NCI-H2227 treated with DMSO at 0.1 percent for 48 hours (cell line): ENCODE data around the gene ITPKB.
"Not testable (repeated sequence)": the region's sequence is repeated elsewhere in the genome, so short reads cannot be mapped to it uniquely, and the experiment has no call there.

Source experiments
- DNase-seq: peaks from one replicate; lab custom pipeline; 2025; lab: John Stamatoyannopoulos, UW

ITPKB gene

DNA sequence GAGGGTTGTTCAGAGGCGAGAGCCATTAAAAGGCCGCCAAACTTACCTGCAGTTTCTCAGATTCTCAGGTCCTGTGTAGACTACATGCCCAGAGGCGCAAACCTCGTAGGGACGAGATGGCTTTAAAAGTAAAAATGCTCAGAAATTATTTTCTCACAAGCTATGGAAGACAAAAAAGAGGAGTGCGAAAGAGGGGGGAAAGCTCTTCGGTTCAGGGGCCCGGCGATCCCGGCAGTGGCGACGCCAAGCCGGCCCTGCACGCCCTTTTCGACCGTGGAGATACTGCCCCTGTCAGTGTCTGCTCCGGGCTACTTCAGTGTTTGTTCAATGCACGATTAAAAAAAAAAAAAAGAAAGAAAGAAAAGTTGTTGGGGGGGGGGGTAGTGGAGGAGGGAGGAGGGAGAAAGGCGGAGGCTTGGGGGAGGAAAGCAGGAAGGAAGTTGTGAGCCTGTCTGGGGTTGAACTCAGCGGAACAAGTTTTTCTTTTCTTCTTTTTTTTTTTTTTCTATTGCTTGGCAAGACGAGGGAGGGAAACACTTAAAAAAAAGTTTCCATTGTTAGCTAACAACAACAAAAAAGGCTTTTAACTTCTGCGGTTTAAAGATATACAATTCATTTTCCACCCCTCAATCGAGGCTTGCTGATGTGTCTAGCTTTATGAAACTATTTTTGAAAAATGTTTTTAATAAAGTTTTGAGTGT is at the start of gene ITPKB:
Gene ITPKB, minus strand, starts transcription at position 288 of the 701 bp plus-strand sequence. CDS start 1,824 bp downstream, outside the sequence.
- DNase-seq: no peak

DNA sequence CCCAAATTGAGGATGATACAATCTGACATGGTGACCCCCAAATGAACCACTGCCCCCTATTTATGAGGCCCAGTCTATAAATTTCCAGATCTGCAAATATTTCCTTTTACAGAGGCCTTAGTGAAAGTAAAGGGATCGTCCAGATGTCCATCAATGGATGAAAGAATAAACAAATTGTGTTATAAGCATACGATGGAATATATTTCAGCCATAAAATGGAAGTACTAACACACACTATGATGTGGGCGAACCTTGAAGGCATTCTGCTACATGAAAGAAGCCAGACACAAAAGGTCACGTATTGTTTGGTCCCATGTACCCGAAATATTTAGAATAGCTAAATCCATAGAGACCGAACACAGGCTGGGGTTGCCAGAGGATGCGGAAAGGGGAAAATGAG is 48.6 kb upstream of the ITPKB start:
- no peak for DNase-seq

DNA sequence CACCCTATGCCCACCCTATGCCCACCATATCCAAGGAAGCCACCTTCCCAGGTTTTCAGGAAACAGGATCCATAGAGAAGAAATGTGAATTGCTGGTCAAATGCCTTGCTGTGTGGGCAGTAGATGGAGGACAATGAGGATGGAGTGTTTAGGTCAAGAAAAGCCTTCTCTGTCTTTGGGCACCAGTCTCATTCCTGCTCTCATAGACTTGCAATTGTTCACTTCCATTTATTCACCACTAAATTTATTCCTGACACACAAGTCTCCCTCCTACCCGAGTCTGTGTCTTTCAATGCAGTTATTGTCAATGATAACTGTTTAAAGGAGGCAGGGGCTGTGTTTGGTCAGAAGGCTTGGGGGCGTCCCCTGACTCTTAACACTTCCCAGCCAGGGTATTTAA is 48.0 kb upstream of the ITPKB start:
- no peak for DNase-seq

DNA sequence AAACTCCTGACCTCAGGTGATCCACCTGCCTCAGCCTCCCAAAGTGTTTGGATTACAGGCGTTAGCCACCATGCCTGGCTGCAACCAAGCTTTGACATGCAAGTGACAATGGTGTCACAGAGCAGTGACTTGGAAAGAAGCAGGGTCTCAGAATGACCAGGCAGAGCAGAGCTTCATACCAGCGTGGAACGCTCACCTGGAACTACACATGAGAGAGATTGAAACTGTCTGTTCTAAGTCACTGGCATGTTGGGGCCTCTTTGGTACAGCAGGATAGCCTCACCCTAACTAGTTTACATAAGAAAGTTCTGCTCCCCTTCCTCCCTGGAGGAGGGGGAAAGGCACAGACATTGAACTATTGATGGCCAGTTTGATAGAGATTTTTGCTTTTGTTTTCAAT is 47.5 kb upstream of the ITPKB start:
- DNase-seq: no peak

DNA sequence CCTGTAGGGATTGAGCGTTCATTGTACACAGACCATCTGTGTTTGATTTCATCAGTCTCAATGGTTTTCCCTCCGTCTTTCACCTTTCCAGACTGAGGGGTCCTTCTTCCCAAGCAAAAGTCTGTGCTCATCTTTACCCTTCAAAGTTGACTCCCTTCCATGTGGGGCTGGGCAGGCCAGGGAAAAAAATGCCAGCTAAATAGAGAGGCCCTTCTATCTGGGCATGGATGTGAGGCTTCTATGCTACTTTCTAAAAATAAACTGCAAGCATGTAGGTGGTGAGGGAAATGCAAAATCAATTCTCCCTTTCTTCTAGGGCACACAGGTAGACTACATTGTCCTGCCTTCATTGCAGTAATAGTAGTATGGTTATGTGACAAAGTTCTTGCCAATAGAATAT is 46.7 kb upstream of the ITPKB start:
- DNase-seq: no peak

DNA sequence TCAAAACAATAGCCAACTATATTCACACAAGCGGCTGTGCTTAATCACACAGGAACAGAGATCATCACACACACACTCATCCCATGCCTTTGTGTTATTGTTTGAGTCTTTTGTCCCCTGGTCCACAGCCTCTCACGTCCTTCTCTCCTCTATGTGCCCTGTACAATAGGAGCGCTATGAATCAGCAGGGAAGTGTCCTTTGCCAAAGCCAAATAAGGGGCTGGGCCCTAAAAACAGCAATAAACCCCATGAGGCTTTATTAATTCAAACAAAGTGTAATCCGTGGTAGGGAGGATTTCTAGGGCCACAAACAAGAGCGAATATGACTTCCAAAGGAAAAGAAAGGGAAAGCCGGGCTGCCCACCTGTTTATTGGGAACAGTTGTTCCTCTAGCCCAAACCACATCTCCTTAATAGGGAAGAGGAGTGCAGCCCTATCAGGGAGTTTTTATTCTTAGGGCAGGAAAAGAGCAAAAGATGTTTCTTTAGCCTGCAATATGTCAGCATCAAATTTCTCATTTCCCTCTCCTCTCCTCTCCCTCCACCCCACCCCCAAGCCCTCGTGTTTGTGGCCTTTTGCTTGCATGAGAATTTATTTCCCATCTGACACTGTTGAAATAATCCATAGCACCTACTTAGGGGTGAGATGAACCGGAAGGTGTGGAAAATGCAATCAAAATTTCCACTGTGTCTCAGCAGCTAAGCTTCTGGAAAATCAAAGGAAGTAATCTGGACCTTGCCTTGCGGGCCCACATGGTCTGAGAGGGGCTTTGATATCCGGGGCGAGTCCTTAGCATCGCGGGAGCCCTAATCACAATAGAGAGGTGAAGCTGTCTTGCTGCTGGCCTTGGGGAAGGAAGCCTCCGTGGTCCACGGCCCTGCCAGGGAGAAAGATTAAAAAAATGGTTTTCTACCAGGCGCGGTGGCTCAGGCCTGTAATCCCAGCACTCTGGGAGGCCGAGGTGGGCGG is 45.3 kb upstream of the ITPKB start:
- DNase-seq: no peak

DNA sequence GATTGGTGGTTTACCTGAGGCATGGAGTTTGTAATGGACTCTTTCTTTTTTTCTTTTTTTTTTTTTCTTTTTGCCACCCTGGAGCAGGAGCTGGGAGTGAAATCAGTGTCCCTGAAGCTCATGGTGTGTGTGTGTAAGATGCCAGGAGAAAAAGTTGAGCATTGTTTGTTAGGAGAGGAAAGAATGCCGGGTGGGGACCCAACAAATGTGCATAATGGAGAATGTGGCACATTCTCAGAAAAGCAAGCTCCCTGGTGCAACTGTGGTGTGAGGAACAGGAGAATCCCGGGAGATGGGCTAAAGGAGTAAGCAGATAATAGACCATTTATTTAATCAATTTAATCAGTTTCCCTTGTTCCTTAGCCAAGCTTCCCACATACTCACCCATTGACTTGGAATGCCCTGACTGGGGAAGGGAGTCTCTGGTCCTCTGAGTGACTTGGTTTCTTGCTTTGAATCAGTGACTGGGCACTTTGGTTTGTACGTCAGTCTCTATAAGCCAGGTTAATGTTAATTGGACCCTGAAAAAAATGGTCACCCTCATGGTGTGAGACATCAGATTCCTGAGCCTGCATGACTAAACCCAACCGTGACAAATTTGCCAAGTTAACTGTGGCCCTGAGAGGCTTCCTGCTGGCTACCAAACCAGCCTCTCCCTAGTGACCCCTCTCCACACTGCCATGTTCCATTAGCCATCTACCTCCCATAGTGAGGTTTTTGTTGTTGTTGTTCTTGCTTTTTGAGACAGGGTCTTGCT is 43.9 kb upstream of the ITPKB start:
- no peak for DNase-seq

DNA sequence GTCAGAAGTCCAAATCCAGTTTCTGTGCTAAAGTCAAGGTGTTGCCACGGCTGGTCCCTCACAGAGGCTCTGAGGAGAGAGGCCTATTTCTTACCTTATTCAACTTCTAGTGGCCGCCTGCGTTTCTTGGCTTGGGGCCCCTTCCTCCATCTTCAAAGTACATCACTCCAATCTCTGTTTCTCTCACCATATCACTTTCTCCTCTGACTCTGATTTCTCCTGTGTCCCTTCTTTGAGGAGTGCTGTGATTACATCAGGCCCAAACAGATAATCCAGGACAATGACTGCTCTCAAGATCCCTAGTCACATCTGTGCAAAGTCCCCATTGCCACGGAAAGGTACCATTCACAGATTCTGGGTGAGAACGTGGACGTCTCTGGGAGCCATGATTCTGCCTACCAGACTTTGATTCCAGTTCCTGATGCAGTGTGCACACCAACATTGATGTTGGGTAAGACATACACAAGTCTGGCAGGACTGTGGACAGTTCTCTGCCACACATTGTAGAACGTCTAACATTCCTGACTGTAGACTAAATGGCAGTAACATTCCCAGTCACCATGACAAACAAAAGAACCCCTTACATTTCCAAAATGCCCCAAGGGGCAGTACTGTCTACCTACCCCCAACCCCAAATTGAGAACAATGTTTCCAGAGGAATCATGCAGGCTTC is 43.0 kb upstream of the ITPKB start:
- DNase-seq: no peak

DNA sequence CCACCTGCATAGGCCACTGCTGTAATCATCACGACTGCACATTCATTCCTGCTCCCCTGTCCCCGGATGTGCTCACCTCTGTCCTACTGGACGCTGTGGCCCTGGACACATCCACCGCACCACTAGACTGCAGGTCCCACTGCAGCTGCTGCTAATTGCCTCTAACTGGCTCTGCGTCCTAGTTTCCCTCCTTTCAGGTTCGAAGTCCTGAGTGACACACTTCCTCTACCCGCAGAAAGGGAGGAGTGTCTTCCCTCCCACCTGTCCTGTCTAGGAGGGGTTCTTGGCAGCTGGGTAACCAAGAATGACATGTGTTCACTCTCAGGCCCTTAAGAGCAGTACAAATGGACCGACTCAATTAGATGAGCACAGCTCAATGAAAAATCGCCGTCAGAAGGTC is 40.5 kb upstream of the ITPKB start:
- DNase-seq: no peak

DNA sequence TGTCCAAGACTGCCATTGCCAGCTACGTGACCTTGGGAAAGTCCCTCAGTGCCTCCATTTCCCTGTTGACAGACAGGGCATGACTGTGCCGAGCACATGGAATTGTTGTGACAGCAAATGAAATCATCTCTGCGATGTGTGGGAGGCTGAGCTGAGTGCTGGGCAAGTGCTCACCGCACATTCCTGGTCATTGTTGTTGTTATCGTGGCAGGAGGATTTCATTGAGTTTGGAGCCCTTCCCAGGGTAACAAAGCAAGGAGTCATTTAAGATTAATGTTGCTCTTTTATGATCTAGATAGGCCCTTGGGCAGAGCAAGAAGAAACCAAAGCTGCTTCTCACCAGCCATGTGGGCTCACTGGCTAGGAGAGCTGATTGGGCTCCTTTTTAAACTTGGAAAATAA is 39.6 kb upstream of the ITPKB start:
- DNase-seq: no peak

DNA sequence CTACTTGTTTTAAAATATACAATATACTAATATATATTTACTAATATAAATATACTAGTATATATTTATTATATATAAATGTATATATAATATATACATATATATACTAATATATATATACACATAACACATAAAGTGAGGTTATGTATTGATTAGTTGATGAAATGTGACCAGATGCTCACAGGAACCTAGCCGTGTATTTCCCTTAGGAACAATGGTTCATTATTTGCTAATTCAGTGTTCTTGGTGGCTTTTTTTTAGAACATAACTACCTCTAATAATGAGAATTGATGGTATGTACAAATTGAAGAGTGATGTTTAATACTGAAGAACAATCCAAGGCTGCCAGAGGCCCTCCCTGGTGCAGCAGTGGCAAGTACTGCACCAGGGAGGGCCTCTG is 37.9 kb upstream of the ITPKB start:
- DNase-seq: no peak

DNA sequence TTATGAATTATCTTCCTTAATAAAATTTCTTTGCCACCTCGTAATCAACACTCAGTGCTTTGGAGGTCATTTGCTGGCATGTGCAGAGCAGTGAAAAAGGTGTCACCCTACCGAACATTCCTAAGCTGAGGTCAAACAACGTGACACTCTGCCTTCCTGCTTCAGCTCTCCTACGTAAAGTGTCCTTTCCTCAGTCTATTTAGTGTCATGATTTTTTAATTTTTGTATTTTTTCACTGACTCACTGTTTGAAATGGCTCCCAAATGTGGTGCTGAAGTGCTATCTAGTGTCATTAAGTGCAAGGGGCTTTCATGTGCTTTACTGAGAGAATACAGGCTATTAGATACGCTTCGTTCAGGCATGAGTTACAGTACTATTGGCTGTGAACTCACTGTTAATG is 37.0 kb upstream of the ITPKB start:
- no peak for DNase-seq

DNA sequence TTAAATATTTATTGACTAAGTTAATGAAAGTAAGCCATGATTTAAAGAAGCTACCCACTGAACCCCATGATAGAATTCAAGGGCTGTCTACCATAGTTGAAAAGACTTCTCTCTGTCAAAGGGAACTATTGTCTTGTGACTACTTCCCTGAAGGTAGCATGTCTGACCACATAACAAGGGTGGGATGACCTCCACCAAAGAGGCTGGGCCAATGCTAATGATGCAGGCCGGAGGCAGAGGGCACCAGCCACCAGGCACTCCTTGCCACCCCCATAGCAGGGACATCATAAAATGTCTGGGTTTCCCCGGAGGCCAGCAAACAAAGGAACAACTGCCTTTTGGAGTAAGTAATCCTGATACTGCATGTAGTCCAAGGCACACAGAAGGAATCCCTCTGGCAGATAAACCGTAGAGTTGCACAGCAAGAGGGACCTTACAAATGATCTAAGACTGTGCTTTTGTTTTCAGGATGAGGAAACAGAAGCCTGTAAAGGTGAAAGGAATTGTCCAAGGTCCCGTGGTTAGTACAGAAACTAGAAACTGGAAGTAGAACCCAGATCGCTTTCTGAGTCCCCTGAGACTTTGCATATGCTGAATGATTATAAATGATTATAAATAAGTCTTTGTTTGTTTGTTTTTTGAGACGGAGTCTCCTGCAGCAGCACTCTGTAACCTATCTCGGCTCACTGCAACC is 33.5 kb upstream of the ITPKB start:
- DNase-seq: no peak

DNA sequence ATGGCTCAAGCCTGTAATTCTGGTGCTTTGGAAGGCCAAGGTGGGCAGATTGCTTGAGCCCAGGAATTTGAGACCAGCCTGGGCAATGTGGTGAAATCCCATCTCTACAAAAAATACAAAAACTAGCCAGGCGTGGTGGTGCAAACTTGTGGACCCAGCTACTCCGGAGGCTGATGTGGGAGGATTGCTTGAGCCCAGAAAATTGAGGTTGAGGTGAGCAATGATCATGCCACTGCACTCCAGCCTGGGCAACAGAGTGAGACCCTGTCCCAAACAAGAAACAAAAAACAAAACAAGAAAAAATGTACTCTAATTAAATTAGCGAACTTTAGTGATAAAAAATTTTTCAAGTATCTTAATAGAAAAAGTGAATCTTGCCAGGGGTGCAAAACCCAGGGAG is 28.1 kb upstream of the ITPKB start:
- DNase-seq: not testable (repeated sequence)

DNA sequence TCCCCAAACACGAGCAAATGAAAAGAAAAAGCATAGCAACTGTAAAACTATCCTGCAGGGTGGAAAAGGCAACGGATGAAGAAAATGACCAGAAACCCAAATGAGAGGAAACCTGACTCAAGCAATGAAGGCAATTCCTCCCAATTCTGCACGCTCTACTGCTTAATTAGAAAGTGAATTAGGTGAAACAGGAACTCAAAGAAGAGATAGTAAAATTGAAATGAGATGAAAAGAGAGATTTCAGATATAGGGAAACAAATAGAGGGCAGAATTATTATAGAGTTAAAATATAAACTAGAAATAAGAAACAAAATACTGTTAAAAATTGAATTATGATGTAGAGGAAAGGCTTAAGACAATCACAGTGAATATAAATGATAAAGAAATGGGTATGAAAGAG is 27.5 kb upstream of the ITPKB start:
- no peak for DNase-seq

DNA sequence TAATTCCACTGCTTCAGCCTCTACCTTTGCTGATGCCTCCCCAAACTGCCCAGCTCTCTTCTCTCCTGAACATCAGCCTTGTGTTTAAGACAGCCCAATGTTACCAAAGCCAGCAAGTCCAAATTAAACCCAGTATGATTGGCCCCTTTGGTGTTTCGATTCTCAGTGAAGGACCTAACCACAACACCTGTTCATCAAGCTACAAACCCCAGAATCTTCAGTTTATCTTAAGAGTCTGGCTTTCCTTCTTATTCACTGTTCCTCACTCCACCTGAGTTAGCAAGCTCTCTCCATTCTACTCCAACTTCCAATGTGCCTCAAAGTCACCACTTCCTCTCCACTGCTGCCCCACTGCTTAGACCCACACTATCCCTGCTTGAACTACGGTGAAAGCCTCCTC is 25.5 kb upstream of the ITPKB start:
- no peak for DNase-seq

DNA sequence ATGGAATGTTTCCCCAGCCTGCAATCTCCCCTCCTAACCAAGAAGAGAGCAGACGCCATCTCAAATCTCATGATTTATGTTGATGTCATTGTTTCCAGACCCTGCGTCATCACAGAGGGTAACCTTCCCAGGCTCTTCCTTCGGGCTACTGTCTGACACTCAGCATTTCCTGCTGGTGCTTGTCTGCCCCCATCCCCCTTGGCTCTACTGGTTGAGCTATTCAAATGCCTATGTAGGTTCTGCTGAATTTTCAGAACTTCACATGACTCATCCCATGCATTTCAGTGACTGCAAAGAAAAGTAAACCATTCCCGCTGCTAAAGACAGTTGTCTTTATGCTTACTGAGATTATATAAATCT is 24.8 kb upstream of the ITPKB start:
- no peak for DNase-seq

DNA sequence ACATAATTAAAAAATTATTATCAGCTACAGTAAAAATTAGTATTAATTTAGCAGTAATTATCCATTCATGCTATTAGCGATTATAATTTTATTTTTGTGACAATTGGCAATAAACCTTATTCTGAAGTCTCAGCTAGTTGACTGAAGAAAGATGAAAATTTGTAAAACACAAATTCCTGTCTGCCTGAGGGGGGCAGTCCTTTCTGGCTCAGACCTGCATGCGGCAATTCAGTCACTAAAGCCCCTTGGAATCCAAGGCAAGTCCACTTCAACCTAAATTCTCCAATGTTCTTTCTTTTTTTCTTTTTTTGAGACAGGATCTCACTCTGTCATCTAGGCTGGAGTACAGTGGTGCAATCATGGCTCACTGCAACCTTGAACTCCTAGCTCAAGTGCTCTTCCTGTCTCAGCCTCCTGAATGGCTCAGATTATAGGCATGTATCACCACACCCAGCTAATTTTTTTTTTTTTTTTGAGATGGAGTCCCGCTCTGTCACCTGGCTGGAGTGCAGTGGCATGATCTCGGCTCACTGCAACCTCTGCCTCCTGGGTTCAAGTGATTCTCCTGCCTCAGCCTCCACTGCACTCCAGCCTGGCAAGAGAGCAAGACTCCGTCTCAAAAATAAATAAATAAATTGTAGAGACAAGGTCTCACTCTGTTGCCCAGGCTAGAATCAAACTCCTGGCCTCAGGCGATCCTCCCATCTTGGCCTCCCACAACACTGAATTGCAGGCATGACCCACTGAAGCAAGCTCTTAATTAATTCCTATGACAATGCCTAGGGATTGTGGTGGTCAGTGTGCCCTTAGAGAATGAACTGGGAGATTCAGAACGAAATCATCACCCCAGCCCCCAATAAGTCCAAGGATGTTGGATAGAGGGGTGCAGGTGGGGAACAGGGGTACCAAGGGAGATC is 24.2 kb upstream of the ITPKB start:
- no peak for DNase-seq

DNA sequence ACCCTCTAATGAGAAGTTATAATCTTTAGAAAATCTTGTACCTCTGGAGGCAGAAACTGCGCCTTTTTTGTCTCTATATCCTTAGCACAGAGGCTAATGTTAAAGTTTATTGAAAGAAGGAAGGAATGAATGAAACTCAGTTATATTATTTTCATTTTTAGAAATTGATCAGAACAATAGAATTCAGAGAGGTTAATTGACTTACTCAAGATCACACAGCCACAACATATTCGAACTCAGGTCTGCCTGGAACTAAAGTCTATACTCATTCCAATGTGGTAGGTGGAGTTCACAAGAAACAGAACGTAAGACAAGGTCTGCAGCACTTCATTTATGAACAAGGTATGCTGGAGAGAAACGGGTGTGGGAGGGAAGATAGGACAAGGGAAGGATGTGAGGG is 23.0 kb upstream of the ITPKB start:
- no peak for DNase-seq

DNA sequence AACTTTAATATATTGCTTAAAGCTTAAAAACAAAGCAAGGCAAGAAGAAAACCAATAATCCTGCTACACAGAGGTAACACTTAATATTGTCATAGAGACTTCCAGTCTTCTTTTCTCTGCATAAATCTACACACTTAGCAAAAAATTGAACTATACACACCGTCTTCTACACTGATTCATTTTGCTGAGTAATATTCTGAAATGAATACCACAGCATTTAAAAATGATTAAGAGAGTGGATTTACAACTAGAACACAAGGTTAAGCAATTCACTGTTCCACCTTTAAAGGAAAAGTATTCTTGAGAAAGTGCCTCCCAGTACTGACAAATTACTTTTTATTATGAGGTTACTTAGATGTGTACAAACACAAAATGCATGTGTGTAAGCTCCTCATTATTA is 22.2 kb upstream of the ITPKB start:
- no peak for DNase-seq
